A549 (cell line): ENCODE results near the gene PNPLA3. TPM values are rescaled to one million over a fixed set of nuclear protein-coding genes. Genes with fewer than 3 reads are reported as not detected.

Source experiments
- ATAC-seq, 2 experiments: fragments of 200-7000 bp in 1 of 2; fragments of >200 bp in 1 of 2; cut with Nextera tagmentation in 1 of 2; cut with Tn5 transposase in 1 of 2; 3 replicates each; pipeline versions ENCODE4 v1.8.0 to v1.9.1; 2018 to 2020; ENCODE audit warnings: mild to moderate bottlenecking in 1 of 2, moderate library complexity in 1 of 2
- CTCF ChIA-PET: fragments of 300-600 bp; sonication (Branson Sonifier 250); formaldehyde crosslinking; extraction: SDS; loops from one replicate; lab custom pipeline; 2021; ENCODE audit warnings: antibody characterized with exemption, inconsistent platforms; lab: Yijun Ruan, JAX
- POLR2A ChIA-PET: fragments of 350-600 bp; formaldehyde crosslinking; extraction: SDS; loops from one replicate; lab custom pipeline; 2021; ENCODE audit warnings: antibody characterized with exemption, inconsistent platforms; lab: Yijun Ruan, JAX
- DNase-seq, 2 experiments: peaks; one replicate each; pipeline versions ENCODE4 v3.0.0 to v3.0.0-alpha.2; 2011 to 2016; ENCODE audit warnings: low read depth in 1 of 2, low spot score in 1 of 2
- FAIRE-seq: peaks from 2 replicates; lab custom pipeline; 2011; peaks lifted over from hg19 to GRCh38; lab: Jason Lieb, UNC
- H3K27ac ChIP-seq, 2 experiments: fragments of >200 bp; sonication (Bioruptor Twin); formaldehyde crosslinking; 3 replicates each; pipeline ENCODE4 v1.5.1; 2016 to 2017
- H3K4me1 ChIP-seq: fragments of >200 bp; sonication (Bioruptor Twin); formaldehyde crosslinking; 3 replicates; pipeline ENCODE4 v1.6.1; 2016
- H3K4me2 ChIP-seq: fragments of >200 bp; sonication (Bioruptor Twin); formaldehyde crosslinking; 3 replicates; pipeline ENCODE4 v1.6.1; 2016
- H3K4me3 ChIP-seq: fragments of >200 bp; sonication (Bioruptor Twin); formaldehyde crosslinking; 3 replicates; pipeline ENCODE4 v1.5.1; 2016
- H3K9me3 ChIP-seq: fragments of >200 bp; sonication (Bioruptor Twin); formaldehyde crosslinking; 3 replicates; pipeline ENCODE4 v1.6.1; 2016
- CTCF ChIP-seq: fragments of >200 bp; sonication (Bioruptor Twin); formaldehyde crosslinking; IDR thresholded peaks from 3 replicates; pipeline ENCODE4 v1.5.1; 2016
- ELK1 ChIP-seq: fragments of 150-350 bp; IDR thresholded peaks from 2 replicates; pipeline ENCODE4 v1.6.1; 2014; ENCODE audit warnings: low read depth, mild to moderate bottlenecking, low read length
- FOSL2 ChIP-seq, 2 experiments: fragments of 450-650 bp in 1 of 2; fragments of >200 bp in 1 of 2; sonication (Bioruptor Twin) in 1 of 2; formaldehyde crosslinking; IDR thresholded peaks; 2 replicates each; pipeline versions ENCODE4 v1.5.0 to v1.6.1; 2016 to 2020; ENCODE audit warnings: mild to moderate bottlenecking in 1 of 2, moderate library complexity in 1 of 2
- HOXB13 ChIP-seq: fragments of 250-450 bp; sonication (Bioruptor Pico); IDR thresholded peaks from 2 replicates; pipeline ENCODE4 v1.5.0; 2020; ENCODE audit warnings: low read depth, mild to moderate bottlenecking, moderate library complexity
- MAFK ChIP-seq: fragments of 450-650 bp; IDR thresholded peaks from 2 replicates; pipeline ENCODE4 v1.6.1; 2014; ENCODE audit not compliant: partially characterized antibody
- NR3C1 ChIP-seq: fragments of >200 bp; sonication (Bioruptor Twin); formaldehyde crosslinking; IDR thresholded peaks from 3 replicates; pipeline ENCODE4 v1.6.1; 2017
- RCOR1 ChIP-seq: fragments of 150-350 bp; IDR thresholded peaks from 2 replicates; pipeline ENCODE4 v1.6.1; 2014; ENCODE audit warnings: antibody characterized with exemption, low read length, low read depth
- SMC3 ChIP-seq: fragments of >200 bp; sonication (Bioruptor Twin); formaldehyde crosslinking; IDR thresholded peaks from 3 replicates; pipeline ENCODE4 v1.6.1; 2018; ENCODE audit warnings: inconsistent platforms
- ZFP36 ChIP-seq: fragments of 450-650 bp; IDR thresholded peaks from 2 replicates; pipeline ENCODE4 v1.6.1; 2014; ENCODE audit warnings: borderline replicate concordance; ENCODE audit not compliant: partially characterized antibody
- ZSCAN20 ChIP-seq: fragments of 250-450 bp; sonication (Bioruptor Pico); IDR thresholded peaks from 2 replicates; pipeline ENCODE4 v1.8.0; 2022; ENCODE audit warnings: mild to moderate bottlenecking, moderate library complexity
- WGBS: methylation state at CpG from one replicate; pipeline ENCODE4 v1.1.6; 2017; ENCODE audit errors: missing lambda C conversion rate; 5-methylcytosine and 5-hydroxymethylcytosine counted together
- polyA plus RNA-seq, 4 experiments: library from polyadenylated mRNA; depleted of rRNA in 3 of 4; stranded (reverse); fragments of >200 nt; fragmentation: RNase III in 1 of 4; extraction: RNeasy Plus Mini Kit Qiagen cat#74134 plus additional on column Dnase treatment in 1 of 4; gene quantifications; 2 replicates in 3 of 4; 3 replicates in 1 of 4; pipeline ENCODE4 v1.2.3, GENCODE V29; 2011 to 2017

PNPLA3 gene
- polyA plus RNA-seq, 2 of the 4 experiments (the other 2 are of a cell fraction) = 1.3 to 1.8 TPM

DNA sequence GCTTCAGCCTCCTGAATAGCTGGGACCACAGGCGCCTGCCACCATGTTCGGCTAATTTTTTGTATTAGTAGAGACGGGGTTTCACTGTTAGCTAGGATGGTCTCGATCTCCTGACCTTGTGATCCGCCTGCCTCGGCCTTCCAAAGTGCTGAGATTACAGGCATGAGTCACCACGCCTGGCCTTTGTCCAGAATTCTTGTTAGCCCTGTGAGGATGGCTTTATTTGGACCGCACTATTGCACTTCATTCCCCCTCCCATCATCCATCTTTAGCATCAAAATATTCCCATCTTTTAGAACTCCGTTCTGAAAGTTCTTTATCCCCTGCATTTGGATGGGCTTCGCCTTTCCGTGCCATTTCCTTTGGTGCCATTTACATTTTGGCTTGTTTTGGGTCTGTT lies 34.3 kb downstream of the PNPLA3 start:
- H3K4me1 ChIP-seq = peaks cover 17% of the 10 kb centered on the region; the same call in 2 of the 3 replicates
- no peak overlapping the region for H3K4me2 ChIP-seq
- H3K4me3 ChIP-seq = no peak overlapping the region
- no peak for TF ChIP-seq HOXB13 (CRISPR knock-in tag)
- no peak for TF ChIP-seq FOSL2 (IDR thresholded peaks at IDR 0.05)
- TF ChIP-seq FOSL2 (CRISPR knock-in tag; IDR thresholded peaks at IDR 0.05) = peak; percentile 13; the same call in 1 of the 2 replicates
- ATAC-seq (no peak), DNase-seq (peak in 1 of 2 experiments; percentile 7), FAIRE-seq (no peak)
- no peak overlapping the region for H3K27ac ChIP-seq
- ChIA-PET POLR2A (no interaction called here), CTCF (no interaction called here)
- WGBS = 74% methylated on average over 11 of the region's 11 CpGs
- H3K9me3 ChIP-seq = no peaks in the 10 kb centered on the region

GRCh38 chr22:43964314-43964857 lies 40.8 kb downstream of the PNPLA3 start:
- POLR2A ChIA-PET = no interaction called here
- no peak overlapping the region for H3K4me2 ChIP-seq
- DNase-seq = no peak
- no peak for TF ChIP-seq SMC3
- no peak for TF ChIP-seq RCOR1
- TF ChIP-seq CTCF = no peak
- no peak for TF ChIP-seq ELK1
- no peak overlapping the region for H3K4me3 ChIP-seq
- 96% methylated on average over 10 of the region's 10 CpGs for WGBS
- no peaks in the 10 kb centered on the region for H3K4me1 ChIP-seq
- H3K27ac ChIP-seq = no peak overlapping the region
- no peaks in the 10 kb centered on the region for H3K9me3 ChIP-seq
- no peak for FAIRE-seq
- CTCF ChIA-PET = no interaction called here
- ATAC-seq = no peak

- no peaks in the 10 kb centered on the region for H3K4me1 ChIP-seq
- POLR2A ChIA-PET = no interaction called here
- CTCF ChIA-PET = interaction anchor here (0.6 to 0.9 kb wide), 2 partner anchors 26 to 550 kb away, joined by 3 read pairs; no protein-coding TSS in a partner anchor
- 99% methylated on average over 7 of the region's 7 CpGs for WGBS
- FAIRE-seq (no peak), ATAC-seq (no peak), DNase-seq (no peak)
- no peaks in the 10 kb centered on the region for H3K9me3 ChIP-seq
- TF ChIP-seq ZFP36 = no peak
- peak; percentile 88 for TF ChIP-seq MAFK
- no peak for TF ChIP-seq CTCF
- no peak overlapping the region for H3K4me2 ChIP-seq
- no peak overlapping the region for H3K4me3 ChIP-seq
- no peak overlapping the region for H3K27ac ChIP-seq
Measured at GRCh38 chr22:43967069-43967468, 43.5 kb downstream of the PNPLA3 start.

- Histone ChIP-seq H3K4me2 (no peak overlapping the region), H3K4me3 (no peak overlapping the region), H3K27ac (no peak overlapping the region), H3K4me1 (no peaks in the 10 kb centered on the region), H3K9me3 (no peaks in the 10 kb centered on the region)
- FAIRE-seq (no peak), DNase-seq (no peak), ATAC-seq (no peak)
- ChIA-PET POLR2A (no interaction called here), CTCF (interaction anchor here (1.0 kb wide), 1 partner anchor 25 kb away, joined by 4 read pairs; no protein-coding TSS in a partner anchor)
- 93% methylated on average over 7 of the region's 7 CpGs for WGBS
- no peak for TF ChIP-seq ZSCAN20 (CRISPR knock-in tag)
- no peak for TF ChIP-seq NR3C1
Measured at GRCh38 chr22:43968614-43969013, 45.0 kb downstream of the PNPLA3 start.
